Adrenal gland (tissue), 5 donors: ENCODE data around the gene MRPS2.

Experiments
- CTCF ChIP-seq, 6 experiments: fragments of 450-650 bp in 4 of 6; fragments of 200-600 bp in 2 of 6; sonication (generic) in 1 of 6; IDR thresholded peaks; 1 replicate in 5 of 6; 2 replicates in 1 of 6; pipeline versions ENCODE4 v1.5.1 to v1.8.0; 2016 to 2021; ENCODE audit warnings: antibody characterized with exemption in 6 of 6, mild to moderate bottlenecking in 2 of 6, moderate library complexity in 1 of 6
- POLR2A ChIP-seq, 2 donors: fragments of 450-650 bp; IDR thresholded peaks; one replicate each; pipeline ENCODE4 v1.6.1; 2017; ENCODE audit warnings: antibody characterized with exemption in 2 of 2, mild to moderate bottlenecking in 2 of 2, moderate library complexity in 1 of 2
- donor health status: DM: no; HTN: no; CAD: no.

DNA sequence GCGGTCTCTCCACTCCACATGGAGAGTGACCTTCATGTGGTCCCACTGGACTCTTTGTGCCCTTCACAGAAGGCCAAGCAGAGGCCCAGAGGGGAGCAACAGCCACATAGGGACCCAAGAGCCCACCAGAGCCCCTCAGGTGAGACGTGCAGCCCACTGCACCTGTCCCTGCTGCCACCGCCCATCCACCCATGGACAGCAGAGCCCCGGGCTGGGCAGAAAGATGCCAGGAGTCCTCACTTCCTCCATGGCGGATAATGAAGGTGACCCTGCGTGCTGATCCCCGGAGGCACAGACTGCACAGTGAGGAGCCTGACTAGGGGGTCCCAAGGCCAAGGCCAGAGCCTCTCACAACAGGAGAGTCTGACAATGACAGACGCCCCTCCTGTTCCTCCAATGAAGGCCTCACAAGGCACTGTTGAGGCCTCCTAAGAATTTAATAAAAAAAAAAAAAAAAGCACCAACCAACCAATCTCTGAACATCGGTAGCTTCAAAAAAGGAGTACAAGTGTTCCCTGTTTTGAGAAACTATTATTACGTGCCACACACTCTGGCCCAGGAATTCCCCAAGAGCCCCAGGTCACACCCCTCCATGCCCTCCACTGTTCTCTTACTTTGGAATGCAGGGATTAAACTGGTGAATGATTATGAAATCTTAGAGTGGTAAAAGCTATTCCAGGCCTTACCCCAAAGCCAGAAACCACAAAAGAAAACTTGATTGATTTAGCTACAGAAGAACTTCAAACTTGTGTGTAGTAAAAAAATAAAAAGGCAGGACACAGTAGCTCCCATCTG is 23.7 kb upstream of the MRPS2 start:
- TF ChIP-seq POLR2A (IDR thresholded peaks at IDR 0.05) (no peak), CTCF (IDR thresholded peaks at IDR 0.05) (no peak)
